Bone marrow (tissue), 2 donors: Measurements from ENCODE around the gene WDR76.
"Not testable (repeated sequence)": the region's sequence is repeated elsewhere in the genome, so short reads cannot be mapped to it uniquely, and the experiment has no call there.

Experiments
- DNase-seq, 2 donors: peaks; one replicate each; lab custom pipeline; 2025; lab: John Stamatoyannopoulos, UW

WDR76 gene

GRCh38 chr15:43826508-43827341 lies at the start of gene WDR76:
Gene WDR76, plus strand, starts transcription at chr15:43827002. Its CDS starts 31 bp downstream, at chr15:43827033.
- DNase-seq = peak; percentile 32 to 40

- peak; percentile 76 to 77 for DNase-seq
Observed at GRCh38 chr15:43777267-43777914, 49.4 kb upstream of the WDR76 start.

- DNase-seq = no peak
Observed at GRCh38 chr15:43779016-43779415, 47.8 kb upstream of the WDR76 start.

GRCh38 chr15:43789409-43789808 lies 37.4 kb upstream of the WDR76 start:
- DNase-seq = no peak

GRCh38 chr15:43791993-43792760 lies 34.6 kb upstream of the WDR76 start, which contains the start of gene SERF2:
Gene SERF2, plus strand, starts transcription at chr15:43792320. Its CDS starts 57 bp downstream, at chr15:43792377.
- peak; percentile 96 to 99 for DNase-seq

- no peak for DNase-seq
Observed at GRCh38 chr15:43792761-43793476, 33.9 kb upstream of the WDR76 start.

GRCh38 chr15:43793647-43794046 lies 33.2 kb upstream of the WDR76 start:
- DNase-seq = no peak

GRCh38 chr15:43794269-43795037 lies 32.3 kb upstream of the WDR76 start:
- DNase-seq = no peak

GRCh38 chr15:43795197-43795596 lies 31.6 kb upstream of the WDR76 start:
- DNase-seq = no peak

- no peak for DNase-seq
Observed at GRCh38 chr15:43795997-43796396, 30.8 kb upstream of the WDR76 start.

- DNase-seq = no peak
Observed at GRCh38 chr15:43796566-43796965, 30.2 kb upstream of the WDR76 start.

- no peak for DNase-seq
Observed at GRCh38 chr15:43799209-43799944, 27.4 kb upstream of the WDR76 start.

- DNase-seq = no peak
Observed at GRCh38 chr15:43799945-43800285, 26.9 kb upstream of the WDR76 start, which contains the start of gene SERINC4. Gene SERINC4, minus strand, starts transcription at chr15:43800220. Its CDS starts 234 bp downstream, at chr15:43799986.

GRCh38 chr15:43800286-43801141 lies 26.3 kb upstream of the WDR76 start, which contains the start of gene HYPK:
Gene HYPK, plus strand, starts transcription at chr15:43800599. Its CDS starts 24 bp downstream, at chr15:43800623.
- DNase-seq = peak; percentile 74 to 94

GRCh38 chr15:43802676-43803075 lies 24.1 kb upstream of the WDR76 start:
- not testable (repeated sequence) for DNase-seq

GRCh38 chr15:43808435-43808950 lies 18.3 kb upstream of the WDR76 start:
- DNase-seq = no peak

GRCh38 chr15:43808960-43809678 lies 17.7 kb upstream of the WDR76 start:
- DNase-seq = no peak

GRCh38 chr15:43815064-43815463 lies 11.7 kb upstream of the WDR76 start:
- not testable (repeated sequence) for DNase-seq
